SW480 (cell line): Measurements from ENCODE around the gene CTDSP2.
"Not testable (repeated sequence)": the region's sequence is repeated elsewhere in the genome, so short reads cannot be mapped to it uniquely, and the experiment has no call there.

ENCODE experiments used
- DNase-seq: peaks from one replicate; pipeline ENCODE4 v3.0.0-alpha.2; 2016; ENCODE audit warnings: low spot score

The CTDSP2 gene

DNA sequence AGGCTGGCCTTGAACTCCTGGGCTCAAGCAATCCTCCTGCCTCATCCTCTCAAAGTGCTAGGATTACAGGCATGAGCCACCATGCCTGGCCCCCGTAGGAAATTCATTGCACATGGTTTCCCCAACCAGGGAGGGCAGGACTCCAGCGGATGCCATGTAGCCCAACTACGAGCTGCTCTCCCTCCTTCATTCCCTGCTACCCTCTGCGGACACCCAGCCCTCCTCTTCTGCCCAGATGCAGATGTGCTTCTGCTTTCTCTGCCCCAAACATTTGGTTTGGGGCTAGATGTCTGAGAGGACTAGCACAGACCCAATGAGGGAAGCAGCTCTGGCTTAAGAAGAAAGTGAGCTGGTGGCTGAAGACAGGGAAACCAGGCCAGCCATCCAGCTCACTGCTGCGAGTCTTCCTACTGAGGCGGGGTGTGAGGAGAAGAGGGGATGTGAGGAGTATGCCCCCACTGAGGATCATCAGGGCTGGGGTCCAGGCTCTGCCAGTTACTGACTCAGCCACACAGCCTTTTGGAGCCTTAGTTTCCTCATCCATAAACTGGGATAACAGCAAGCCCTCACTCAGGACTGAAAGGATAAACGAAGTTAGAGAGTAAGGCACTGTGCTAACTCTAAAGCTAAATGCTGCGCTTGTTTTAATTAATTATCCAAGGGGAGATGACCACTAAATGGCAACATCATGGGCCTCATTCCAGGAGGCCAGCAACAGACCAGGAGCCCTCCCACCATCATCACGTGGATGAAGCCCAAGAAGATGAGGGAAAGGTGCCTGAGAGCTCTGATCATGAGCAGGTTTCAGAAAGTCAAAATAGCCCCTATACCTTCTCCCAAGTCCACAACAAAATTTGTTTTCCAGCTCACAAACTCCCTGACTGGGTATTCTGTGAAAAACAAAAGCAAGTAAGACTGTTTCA lies 10.9 kb downstream of the CTDSP2 start:
- DNase-seq, result no peak

DNA sequence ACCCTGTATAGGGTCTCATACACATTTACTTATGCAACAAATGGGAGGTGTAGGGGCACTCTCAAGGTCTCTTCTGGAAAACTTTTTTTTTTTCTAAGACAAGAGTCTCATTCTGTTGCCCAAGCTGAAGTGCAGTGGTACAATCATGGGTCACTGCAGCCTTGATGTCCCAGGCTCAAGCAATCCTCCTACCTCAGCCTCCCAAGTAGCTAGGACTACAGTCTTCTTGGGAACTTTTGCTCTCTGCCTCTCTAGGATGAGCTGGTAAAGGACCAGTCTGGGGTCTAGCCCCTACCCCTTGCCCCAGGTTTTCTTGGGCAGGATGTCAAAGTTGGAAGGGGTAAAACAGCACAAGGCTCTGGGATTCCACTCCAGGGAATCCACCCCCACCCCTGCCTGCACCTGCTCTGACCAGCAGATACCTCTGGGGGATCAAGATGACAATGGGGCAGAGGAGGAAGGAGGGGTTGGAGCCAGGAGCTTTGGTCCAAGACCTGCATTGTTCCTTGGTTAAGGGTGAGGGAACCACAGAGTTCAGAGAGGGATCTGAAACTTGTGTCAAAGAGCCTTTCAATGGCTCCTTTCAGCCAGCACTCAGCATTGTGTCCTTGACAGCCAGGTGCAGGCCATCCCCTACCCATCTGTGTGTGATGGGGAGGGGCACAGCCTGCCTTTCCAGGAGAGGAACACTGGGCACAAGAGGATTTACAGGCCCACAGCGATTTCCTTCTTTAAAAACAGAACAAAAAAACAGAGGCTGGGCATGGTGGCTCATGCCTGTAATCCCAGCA lies 12.2 kb downstream of the CTDSP2 start:
- no peak for DNase-seq

DNA sequence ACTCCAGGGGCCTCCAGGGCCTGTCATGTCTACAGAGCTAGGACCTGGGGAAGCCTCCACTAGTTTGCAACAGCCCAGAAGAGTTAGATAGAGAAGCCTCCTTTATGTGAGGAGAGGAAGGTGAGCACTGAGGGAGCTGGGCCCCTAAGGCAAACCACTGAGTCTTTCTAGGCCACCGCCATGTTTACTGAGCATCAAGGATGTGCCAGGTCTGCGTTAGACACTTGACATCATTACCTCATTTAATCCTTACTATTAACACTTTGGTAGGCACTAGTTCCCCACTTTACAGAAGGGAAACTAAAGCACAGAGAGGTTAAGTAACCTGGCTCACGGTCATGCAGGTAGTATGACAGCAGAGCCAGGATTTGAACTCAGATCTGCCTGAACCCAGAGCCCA lies 12.9 kb downstream of the CTDSP2 start:
- DNase-seq, result no peak

DNA sequence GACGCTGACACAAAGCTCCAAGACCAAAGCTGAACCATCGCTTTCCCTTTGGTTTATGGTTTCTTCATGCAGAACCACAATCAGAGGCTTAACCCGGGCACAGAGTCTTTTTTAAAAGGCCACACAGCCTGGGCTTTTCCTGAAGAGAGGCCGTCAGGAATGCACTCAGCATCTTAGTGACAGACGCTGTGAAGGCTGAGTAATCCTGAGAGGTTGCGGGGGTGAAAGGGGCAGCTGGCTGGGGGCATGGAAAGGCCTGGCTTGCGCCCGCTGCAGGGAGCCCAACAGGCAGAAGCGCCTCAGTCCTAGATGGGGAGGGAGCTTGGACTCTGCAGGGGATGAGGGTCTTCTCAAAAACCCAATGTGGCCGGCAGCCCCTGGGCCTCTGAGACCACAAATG lies 13.6 kb downstream of the CTDSP2 start:
- DNase-seq, result no peak

DNA sequence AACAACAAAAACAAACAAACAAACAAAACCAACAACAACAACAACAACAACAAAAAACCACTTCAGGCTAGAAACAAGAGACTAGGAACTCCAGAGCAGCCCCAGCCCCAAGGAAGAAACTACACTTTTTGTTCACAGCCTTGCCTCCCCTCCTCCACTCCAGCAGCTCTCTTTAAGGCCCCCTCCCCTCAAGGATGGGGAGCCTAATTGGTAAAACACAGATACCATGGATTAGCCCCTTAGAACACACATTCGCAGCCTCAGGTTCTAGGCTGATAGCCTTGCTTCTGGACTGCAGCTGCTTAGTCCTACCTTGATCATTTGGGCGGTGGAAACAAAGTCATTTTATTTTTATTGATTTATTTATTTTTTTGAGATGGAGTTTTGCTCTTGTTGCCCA lies 16.1 kb downstream of the CTDSP2 start:
- DNase-seq, result no peak

DNA sequence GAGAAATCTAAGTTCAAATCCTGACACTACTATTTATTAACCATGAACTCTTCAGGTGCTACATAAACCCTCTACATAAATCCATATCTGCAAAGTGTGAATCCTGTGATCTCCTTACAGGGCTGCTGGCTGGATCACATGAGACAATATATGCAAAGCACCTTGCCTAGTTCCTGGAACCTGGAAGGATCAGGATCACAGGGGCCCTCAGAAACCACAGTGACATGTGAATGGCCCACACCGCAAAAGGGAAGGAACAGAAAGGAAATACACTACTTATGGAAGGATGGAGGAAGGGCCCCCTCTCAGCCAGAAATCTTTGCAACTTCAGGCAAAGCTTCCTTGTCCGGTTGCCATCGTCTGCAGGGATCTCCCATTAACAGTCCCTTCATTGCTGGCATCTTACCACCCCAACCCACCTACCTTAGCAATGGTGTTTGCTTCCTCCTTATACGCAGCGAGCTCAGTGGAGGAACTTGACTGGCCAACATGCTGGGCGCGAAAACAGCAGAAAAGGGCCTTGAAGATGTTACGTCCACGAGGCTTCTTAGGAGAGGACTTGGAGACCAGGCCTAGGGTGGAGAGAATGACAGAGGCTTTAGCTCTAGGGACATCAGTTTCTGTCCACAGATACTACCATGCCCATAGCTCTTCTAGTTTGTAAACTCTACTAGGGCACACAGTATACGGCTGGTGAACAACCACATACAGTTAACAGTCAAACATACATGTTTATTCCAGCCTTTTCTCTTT lies 17.3 kb downstream of the CTDSP2 start:
- no peak for DNase-seq

DNA sequence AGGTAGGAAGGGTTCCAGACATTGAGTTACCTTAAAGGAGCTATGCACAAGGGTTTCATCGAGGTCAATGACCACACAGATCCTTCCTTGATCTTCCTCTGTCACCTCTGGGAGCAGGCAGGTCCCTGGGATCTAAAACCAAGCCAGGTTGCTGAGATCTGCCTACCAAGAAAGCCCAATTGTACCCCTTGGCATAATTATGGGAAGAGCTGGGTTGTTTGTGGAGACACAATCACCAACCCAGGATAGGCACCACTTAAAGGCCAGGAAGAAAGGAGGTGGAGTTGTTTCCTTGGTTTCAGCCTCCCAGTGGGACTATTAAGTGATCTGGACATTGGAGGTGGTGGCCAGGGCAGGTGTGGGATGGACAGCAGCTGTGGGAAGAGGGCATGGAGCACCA lies 19.6 kb downstream of the CTDSP2 start:
- DNase-seq, result no peak

DNA sequence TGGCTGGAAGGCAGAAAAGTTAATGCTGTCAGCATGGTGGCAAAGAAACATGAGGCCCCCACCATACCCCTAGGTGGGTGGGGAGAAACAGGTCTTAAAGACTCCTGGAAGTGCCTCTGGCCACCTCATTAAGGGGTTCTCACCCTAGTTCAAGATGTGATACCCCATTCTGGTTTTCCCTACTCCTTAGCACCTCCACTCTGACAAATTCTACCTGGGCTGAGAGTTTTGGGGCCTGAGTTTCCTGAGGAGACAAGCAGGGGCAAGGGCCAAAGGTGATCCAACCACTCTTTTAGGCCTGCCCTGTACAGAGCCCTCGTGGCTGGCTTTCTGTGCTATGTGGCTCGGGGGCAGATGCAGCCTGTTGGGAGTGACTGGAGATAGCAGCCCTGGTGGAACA lies 20.1 kb downstream of the CTDSP2 start:
- DNase-seq, result no peak

DNA sequence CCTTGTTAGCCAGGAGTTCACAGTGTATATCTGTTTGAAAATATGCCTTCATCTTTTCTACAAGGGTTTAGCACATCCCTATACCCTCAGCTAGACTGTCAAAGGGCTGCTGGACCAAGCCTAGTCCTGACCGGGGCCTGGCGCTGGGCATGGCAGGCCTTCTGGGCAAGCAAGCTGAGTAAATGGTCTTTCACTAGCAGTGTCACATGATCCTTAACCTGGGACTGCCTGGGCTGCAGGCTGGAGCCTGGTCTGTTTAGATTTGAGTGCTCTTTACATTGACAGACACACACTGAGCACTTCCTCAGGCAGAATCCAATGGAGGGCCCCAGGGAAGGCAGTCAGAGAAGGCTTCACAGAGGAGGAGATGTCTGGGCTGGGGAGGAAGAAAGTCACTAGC lies 21.1 kb downstream of the CTDSP2 start:
- no peak for DNase-seq

DNA sequence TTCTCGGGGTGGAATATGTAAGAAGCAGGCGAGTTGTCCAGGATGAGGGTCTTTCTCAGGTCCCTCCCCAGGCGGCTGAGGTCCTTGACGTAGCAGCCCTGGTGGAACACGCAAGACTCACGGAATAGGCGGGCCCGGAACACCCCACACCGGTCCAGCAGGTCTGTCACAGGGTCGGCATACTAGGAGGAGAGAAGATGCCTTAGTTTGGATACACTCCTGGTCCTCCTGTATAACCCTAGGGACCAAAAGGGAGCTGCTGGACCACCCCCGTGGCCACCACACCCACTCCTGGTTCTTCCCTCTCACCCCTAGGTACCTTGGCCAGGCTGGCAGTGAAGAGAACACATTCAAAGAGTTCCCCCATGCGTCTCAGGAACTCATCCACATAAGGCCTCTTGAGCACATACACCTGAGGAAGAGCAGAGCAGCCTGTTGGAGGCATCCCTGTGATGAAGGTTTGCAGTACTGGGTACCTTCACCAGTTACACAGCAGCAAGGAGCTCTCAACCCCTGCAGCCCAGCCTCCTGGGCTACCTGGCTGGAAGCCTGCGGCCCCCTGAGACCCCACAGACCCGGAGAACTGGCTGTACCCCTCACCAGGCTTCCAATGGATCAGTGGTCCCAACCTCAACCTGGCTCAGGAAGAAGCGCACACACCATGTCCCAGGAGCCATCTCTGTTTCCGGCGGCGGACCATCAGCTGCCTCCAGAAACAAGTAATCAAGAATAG lies 22.5 kb downstream of the CTDSP2 start:
- DNase-seq, result no peak

DNA sequence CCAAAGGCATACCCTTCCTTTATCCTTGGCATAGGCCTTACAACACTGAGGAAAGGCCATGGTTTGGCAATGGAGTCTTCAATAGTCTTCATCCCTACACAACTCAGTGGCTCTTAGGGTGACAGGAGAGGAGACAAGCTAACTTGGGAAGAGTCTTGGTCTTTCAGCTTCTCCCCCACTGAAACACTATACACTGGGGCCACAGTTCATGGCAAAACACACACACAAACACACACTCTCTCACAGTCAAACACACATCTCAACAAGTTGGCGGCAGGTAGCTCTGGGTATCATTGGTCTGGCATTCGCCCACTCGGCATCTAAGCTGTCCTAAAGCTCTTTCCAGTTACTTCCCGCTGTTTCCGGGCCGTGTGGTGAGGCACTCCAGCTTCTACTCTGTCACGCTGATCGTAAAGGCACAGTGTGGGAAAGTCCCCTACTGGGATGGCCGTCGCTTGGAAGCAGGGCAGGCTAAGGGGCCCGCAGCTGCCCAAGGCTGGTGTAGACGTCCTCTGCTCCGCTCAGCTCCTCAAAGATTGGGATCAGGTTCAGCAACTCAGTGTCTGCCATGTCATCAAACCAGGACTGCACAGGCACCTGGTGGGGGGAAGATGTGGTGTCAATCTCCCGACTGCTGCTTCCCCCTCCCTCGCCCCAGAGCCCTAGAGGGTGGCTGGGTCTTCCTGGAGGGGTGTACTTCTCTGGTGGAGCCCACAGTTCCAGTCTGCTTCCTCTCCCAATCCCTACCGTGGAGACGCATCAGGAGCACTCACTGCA lies 23.2 kb downstream of the CTDSP2 start:
- no peak for DNase-seq

DNA sequence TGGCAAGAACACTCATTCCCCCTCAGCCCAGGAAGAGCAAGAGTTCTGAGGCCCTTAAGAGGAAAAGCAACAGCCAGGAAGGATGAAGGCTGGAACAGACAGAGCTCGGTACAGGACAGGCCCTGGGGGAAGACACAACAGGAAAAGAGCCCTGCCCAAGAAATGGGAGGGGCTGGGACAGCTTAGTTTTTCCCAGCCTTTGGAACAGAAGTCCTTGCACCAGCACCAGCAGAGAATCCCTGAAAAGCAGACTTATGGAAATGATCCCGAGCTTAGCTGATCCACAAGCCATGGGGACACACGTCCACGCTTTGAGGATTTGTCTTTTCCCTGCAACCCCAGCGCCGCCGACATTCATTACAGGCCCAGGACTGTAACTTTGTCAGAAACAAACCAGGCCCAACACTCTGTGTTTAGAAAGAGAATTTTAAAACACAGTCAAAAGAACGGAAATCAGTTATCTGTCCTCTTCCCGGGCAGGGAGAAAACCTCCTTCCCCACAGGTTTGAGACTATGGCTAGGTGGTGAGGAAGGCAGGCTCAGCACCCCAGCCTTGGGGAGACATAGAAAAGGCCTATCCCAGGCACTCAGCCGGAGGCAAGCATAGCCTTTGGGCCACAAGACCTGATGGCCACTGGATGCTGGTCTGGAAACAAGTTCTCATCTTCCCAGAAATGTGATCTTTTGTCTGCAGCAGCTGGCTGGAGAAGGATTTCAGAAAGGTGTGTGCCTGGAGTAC lies 24.0 kb downstream of the CTDSP2 start:
- DNase-seq, result no peak

DNA sequence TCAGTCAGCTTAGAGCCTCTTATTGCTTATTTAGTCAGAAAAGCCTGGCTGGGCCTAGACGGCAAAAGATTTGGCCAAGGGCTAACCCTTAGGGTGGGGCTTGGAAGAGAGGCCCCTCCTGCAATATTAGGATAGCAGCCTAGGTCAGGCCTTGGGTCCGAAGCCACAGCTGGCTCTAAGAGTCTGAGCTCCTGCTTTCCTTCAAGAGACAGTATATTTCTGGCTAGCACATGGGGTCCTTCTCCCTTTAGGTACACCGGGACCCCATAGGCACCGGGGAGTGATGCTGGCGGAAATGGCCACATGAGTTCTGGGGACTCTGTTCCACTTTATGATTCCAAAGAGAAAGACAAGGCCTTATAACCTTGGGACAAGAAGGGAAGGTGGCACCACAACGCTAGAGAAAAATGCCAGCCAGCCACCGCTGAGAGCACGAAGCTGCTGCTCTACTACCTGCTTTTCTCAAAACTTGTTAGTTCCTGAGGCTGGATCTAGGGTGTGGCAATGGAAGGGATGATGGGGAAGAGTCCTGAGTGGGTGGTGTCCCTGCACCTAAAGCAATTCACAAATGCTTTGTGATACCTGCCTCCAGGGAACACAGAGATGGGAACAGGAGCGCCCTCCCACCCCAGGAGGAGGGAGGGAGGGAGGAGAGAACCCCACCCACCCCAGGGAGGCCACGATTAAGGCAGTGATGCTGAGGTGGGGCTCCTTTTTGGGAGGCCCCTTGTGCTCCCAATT lies 24.9 kb downstream of the CTDSP2 start:
- no peak for DNase-seq

DNA sequence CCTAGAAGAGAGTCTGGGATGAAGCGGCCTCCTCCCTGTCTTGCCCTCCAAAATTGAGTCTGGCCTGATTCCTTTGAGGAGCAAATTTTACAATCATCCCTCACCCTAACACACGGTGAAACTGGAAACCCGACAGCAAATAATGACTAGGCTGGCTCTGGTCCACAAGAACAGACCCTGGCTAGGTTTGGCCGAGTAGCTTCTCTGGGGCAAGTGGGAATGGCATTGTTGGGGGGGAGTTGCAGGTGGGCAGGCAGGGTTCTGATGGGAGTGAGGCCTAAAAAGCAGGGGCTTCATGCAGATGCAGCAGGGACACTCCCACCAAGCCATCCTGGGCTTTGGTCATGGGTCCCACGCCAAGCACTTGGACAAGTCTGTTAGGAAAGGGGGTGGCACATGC lies 25.5 kb downstream of the CTDSP2 start:
- DNase-seq, result not testable (repeated sequence)

DNA sequence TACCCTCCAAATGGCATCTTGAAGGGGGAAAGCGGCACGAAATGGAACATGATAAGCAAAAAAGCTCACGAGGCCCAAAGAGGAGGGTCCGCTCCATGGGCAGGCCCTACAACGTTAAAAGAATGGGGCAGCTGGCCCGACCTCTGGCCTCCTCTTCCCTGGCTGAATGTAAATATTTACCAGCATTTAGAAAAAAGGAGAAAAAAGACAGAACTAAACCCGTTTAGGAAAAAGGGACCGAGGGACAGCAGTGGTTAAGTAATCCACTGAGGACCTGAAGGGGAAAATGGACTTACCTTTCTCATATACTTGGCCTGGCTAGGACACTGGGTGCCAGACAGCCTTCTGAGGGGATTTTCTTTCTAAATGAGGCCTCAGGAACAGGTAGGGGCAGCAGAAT lies 26.4 kb downstream of the CTDSP2 start:
- DNase-seq, result not testable (repeated sequence)

DNA sequence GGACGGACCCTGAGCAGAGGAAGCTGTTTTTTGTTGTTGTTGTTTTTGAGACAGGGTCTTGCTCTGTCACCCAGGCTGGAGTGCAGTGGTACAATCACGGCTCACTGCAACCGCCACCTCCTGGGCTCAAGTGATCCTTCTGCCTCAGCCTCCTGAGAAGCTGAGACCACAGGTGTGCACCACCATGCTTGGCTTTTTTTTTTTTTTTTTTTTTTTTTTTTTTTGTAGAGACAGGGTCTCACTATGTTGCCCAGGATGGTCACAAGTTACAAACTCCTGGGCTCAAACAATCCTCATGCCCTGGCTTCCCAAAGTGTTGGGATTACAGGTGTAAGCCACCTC lies 28.6 kb downstream of the CTDSP2 start:
- not testable (repeated sequence) for DNase-seq

DNA sequence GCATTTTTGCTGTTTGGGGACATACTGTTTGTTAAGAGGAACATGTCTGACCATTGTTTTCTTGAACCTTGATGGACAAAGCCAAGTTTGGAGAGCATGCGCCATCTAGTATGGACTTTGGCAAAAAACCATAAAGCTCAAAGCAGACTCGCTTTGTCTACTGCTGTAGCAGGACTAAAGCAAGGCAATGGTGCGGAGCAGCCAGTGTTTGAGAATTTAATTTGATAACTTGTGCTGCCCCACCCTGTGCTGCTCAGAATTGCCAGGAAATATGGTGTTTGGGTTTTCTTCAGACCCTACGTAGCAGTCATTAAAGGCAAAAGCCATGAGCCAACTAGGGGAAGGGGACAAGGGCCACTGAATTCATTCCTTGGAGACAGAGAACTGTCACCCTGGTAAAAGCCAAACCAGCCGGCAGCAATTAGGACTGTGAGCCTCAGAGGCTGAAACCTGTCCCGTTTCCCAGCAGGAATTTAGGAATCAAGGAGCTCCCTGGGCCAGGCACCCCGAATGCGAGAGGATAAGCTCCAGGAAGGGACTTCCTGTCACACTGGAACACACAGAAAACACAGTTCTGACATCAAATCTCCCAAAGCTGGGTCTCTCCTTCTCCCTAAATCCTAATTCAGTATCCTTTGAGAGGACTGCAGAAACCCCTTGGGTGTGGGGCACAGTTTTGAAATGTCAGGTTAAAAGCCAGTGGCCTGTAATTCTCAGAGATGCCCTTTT lies 29.1 kb downstream of the CTDSP2 start:
- DNase-seq, result no peak

DNA sequence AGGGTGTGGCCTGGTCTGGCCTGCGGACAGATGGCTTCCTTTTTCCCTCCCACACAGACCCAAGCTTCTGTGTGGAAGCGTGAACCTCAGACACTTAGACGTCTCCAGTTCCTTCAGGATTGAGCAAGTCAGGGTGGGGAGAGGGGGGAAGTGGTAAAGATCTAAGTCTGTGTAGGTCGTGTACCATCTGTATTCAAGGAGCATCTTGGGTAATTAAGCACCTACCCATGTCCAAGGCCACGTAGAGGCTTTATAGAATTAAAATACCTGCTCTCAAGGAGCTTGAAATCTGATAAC lies 29.7 kb downstream of the CTDSP2 start:
- DNase-seq, result no peak
